SU-DHL-6 (cell line): Measurements from ENCODE around the gene TMEM9.

Experiments used
- CTCF ChIP-seq: fragments of 200-600 bp; sonication (generic); IDR thresholded peaks from one replicate; pipeline ENCODE4 v1.5.1; 2017; ENCODE audit warnings: antibody characterized with exemption, mild to moderate bottlenecking, low read length, moderate library complexity; ENCODE audit not compliant: insufficient read depth, poor library complexity, severe bottlenecking
- EZH2phosphoT487 ChIP-seq: fragments of 200-600 bp; sonication (generic), shearing (Covaris generic); conservative IDR thresholded peaks from 2 replicates; pipeline ENCODE4 v1.6.1; 2018; ENCODE audit warnings: mild to moderate bottlenecking, antibody characterized with exemption, low read length, moderate library complexity, mixed read lengths

- TF ChIP-seq CTCF (no peak), EZH2phosphoT487 (no peak)
Observed at GRCh38 chr1:201096041-201096461, 58.2 kb downstream of the TMEM9 start.
